MCF 10A (cell line): ENCODE measurements around the gene TUSC2. TPM values are rescaled to one million over a fixed set of nuclear protein-coding genes. Genes with fewer than 3 reads are reported as not detected.

Experiments used
- BruUV-seq: library from RNA; stranded (reverse); fragments of 400-500 nt; replicated peaks from 2 replicates; lab custom pipeline; 2021; lab: Mats Ljungman, UMichigan
- CTCF ChIA-PET: fragments of 300-600 bp; sonication (Branson Sonifier 250); formaldehyde crosslinking; extraction: SDS; loops from one replicate; lab custom pipeline; 2021; ENCODE audit warnings: antibody characterized with exemption, inconsistent platforms; lab: Yijun Ruan, JAX
- POLR2A ChIA-PET: fragments of 300-600, 350-650 bp; sonication (Branson Sonifier 250); formaldehyde crosslinking; extraction: SDS; loops from one replicate; lab custom pipeline; 2020; ENCODE audit warnings: antibody characterized with exemption, inconsistent platforms; lab: Yijun Ruan, JAX
- DNase-seq: peaks from one replicate; pipeline ENCODE4 v3.0.0-alpha.2; 2018; ENCODE audit not compliant: unreplicated experiment
- H3K27ac Mint-ChIP-seq: one replicate; pipeline ENCODE4 v1.8.0; 2022; ENCODE audit warnings: mild to moderate bottlenecking, low read depth, mixed read lengths; ENCODE audit not compliant: unreplicated experiment
- H3K27me3 Mint-ChIP-seq: one replicate; pipeline ENCODE4 v1.8.0; 2022; ENCODE audit warnings: mixed read lengths; ENCODE audit not compliant: insufficient read depth, unreplicated experiment
- H3K36me3 Mint-ChIP-seq: one replicate; pipeline ENCODE4 v1.8.0; 2022; ENCODE audit warnings: mild to moderate bottlenecking, moderate library complexity, mixed read lengths; ENCODE audit not compliant: insufficient read depth, unreplicated experiment
- H3K4me1 Mint-ChIP-seq: one replicate; pipeline ENCODE4 v1.8.0; 2022; ENCODE audit warnings: mixed read lengths; ENCODE audit not compliant: insufficient read depth, unreplicated experiment
- H3K4me3 Mint-ChIP-seq: one replicate; pipeline ENCODE4 v1.8.0; 2022; ENCODE audit warnings: mild to moderate bottlenecking, moderate library complexity, mixed read lengths; ENCODE audit not compliant: unreplicated experiment
- H3K9me3 Mint-ChIP-seq: one replicate; pipeline ENCODE4 v1.8.0; 2022; ENCODE audit warnings: mixed read lengths; ENCODE audit not compliant: unreplicated experiment
- CTCF ChIP-seq: fragments of 200-600 bp; IDR thresholded peaks from one replicate; pipeline ENCODE4 v1.8.0; 2022; ENCODE audit warnings: antibody characterized with exemption, mild to moderate bottlenecking; ENCODE audit not compliant: unreplicated experiment
- intact Hi-C: fragments of 100-400 bp; cut with micrococcal nuclease; formaldehyde crosslinking; loops from 2 replicates; pipeline ENCODE4 v1.14.1; 2022
- total RNA-seq: library from RNA; stranded (reverse); gene quantifications from 2 replicates; pipeline ENCODE4 v1.2.3, GENCODE V29; 2022

TUSC2 gene
- total RNA-seq, 1 experiment from 2014 or later = 14.5 TPM

GRCh38 chr3:50345586-50346234, 17.7 kb upstream of the TUSC2 start, which contains the start of gene ZMYND10:
Gene ZMYND10 (minus strand): TSS chr3:50345732. CDS start chr3:50345579, 153 bp downstream.
- H3K4me1 Mint-ChIP-seq = peaks cover 16% of the 10 kb centered on the region
- POLR2A ChIA-PET = interaction anchor here (0.6 to 1.7 kb wide), 5 partner anchors 9 to 119 kb away, joined by 3 to 7 read pairs (median 3); no protein-coding TSS in a partner anchor
- H3K27me3 Mint-ChIP-seq = no peaks in the 10 kb centered on the region
- no peak for TF ChIP-seq CTCF
- CTCF ChIA-PET = interaction anchor here (0.6 to 5.8 kb wide), 9 partner anchors 8 to 1336 kb away, joined by 3 to 46 read pairs (median 5); no protein-coding TSS in a partner anchor
- intact Hi-C loops = loop anchor here (5.0 kb wide), 2 partner anchors 82 to 267 kb away; partner anchors contain the start of gene CISH
- H3K36me3 Mint-ChIP-seq = peaks cover 22% of the 10 kb centered on the region
- BruUV-seq = no TSS peak
- H3K4me3 Mint-ChIP-seq = peak within 1 kb of the TSS; percentile 60
- H3K9me3 Mint-ChIP-seq = no peaks in the 10 kb centered on the region
- H3K27ac Mint-ChIP-seq = no peak within 1 kb of the TSS
- peak; percentile 69 for DNase-seq

GRCh38 chr3:50345008-50345407, 17.0 kb upstream of the TUSC2 start:
- H3K36me3 Mint-ChIP-seq = peaks cover 16% of the 10 kb centered on the region
- H3K4me3 Mint-ChIP-seq = peak overlapping the region; percentile 40
- no peak for DNase-seq
- CTCF ChIA-PET = interaction anchor here (0.6 to 1.7 kb wide), 7 partner anchors 9 to 1800 kb away, joined by 3 to 9 read pairs (median 4); no protein-coding TSS in a partner anchor
- no peaks in the 10 kb centered on the region for H3K27me3 Mint-ChIP-seq
- TF ChIP-seq CTCF = no peak
- intact Hi-C loops = loop anchor here (5.0 kb wide), 2 partner anchors 82 to 267 kb away; partner anchors contain the start of gene CISH
- H3K4me1 Mint-ChIP-seq = peaks cover 12% of the 10 kb centered on the region
- no TSS peak for BruUV-seq
- no peak overlapping the region for H3K27ac Mint-ChIP-seq
- no peaks in the 10 kb centered on the region for H3K9me3 Mint-ChIP-seq
- POLR2A ChIA-PET = interaction anchor here (0.9 to 1.7 kb wide), 2 partner anchors 8 to 45 kb away, joined by 3 to 7 read pairs; no protein-coding TSS in a partner anchor

- ChIA-PET CTCF (interaction anchor here (0.6 to 1.4 kb wide), 6 partner anchors 8 to 208 kb away, joined by 3 to 8 read pairs (median 3); partner anchors contain the start of genes CYB561D2 and NPRL2), POLR2A (interaction anchor here (1.4 kb wide), 1 partner anchor 226 kb away, joined by 3 read pairs; the partner anchor contains the start of gene HEMK1)
- no peak for TF ChIP-seq CTCF
- intact Hi-C loops = no loop called here
- H3K9me3 Mint-ChIP-seq = no peaks in the 10 kb centered on the region
- DNase-seq = no peak
- H3K4me1 Mint-ChIP-seq = peaks cover 18% of the 10 kb centered on the region
- H3K27me3 Mint-ChIP-seq = no peaks in the 10 kb centered on the region
- peaks cover 6% of the 10 kb centered on the region for H3K36me3 Mint-ChIP-seq
- no peak overlapping the region for H3K27ac Mint-ChIP-seq
- BruUV-seq = no TSS peak
- H3K4me3 Mint-ChIP-seq = no peak overlapping the region
Measured at GRCh38 chr3:50342813-50343633, 15.0 kb upstream of the TUSC2 start.
